COLO668 (cell line): ENCODE data around the gene SMAP1.
"Not testable (repeated sequence)": the region's sequence is repeated elsewhere in the genome, so short reads cannot be mapped to it uniquely, and the experiment has no call there.

Experiments used
- DNase-seq: peaks from one replicate; lab custom pipeline; 2025; ENCODE audit not compliant: unreplicated experiment; lab: John Stamatoyannopoulos, UW

Gene SMAP1

GRCh38 chr6:70738028-70738427 is 70.3 kb downstream of the SMAP1 start:
- DNase-seq = no peak

GRCh38 chr6:70739534-70739933 is 71.9 kb downstream of the SMAP1 start:
- no peak for DNase-seq

GRCh38 chr6:70740746-70741145 is 73.1 kb downstream of the SMAP1 start:
- not testable (repeated sequence) for DNase-seq

GRCh38 chr6:70742462-70742861 is 74.8 kb downstream of the SMAP1 start:
- DNase-seq = not testable (repeated sequence)

GRCh38 chr6:70753870-70754380 is 86.2 kb downstream of the SMAP1 start:
- DNase-seq = no peak

- no peak for DNase-seq
Observed at GRCh38 chr6:70758883-70759282, 91.2 kb downstream of the SMAP1 start.

- DNase-seq = no peak
Observed at GRCh38 chr6:70763754-70764510, 96.2 kb downstream of the SMAP1 start.

- no peak for DNase-seq
Observed at GRCh38 chr6:70764706-70765105, 97.0 kb downstream of the SMAP1 start.

- not testable (repeated sequence) for DNase-seq
Observed at GRCh38 chr6:70771351-70771750, 103.7 kb downstream of the SMAP1 start.

GRCh38 chr6:70779934-70780333 is 112.3 kb downstream of the SMAP1 start:
- DNase-seq = no peak

GRCh38 chr6:70790483-70791224 is 123.0 kb downstream of the SMAP1 start:
- DNase-seq = no peak

GRCh38 chr6:70797625-70798024 is 129.9 kb downstream of the SMAP1 start:
- no peak for DNase-seq

- DNase-seq = no peak
Observed at GRCh38 chr6:70806086-70806485, 138.4 kb downstream of the SMAP1 start.

- no peak for DNase-seq
Observed at GRCh38 chr6:70811788-70812187, 144.1 kb downstream of the SMAP1 start.

- no peak for DNase-seq
Observed at GRCh38 chr6:70813885-70814284, 146.2 kb downstream of the SMAP1 start.

GRCh38 chr6:70819646-70820045 is 152.0 kb downstream of the SMAP1 start:
- DNase-seq = no peak

- no peak for DNase-seq
Observed at GRCh38 chr6:70820778-70821177, 153.1 kb downstream of the SMAP1 start.

GRCh38 chr6:70821751-70822150 is 154.1 kb downstream of the SMAP1 start:
- DNase-seq = no peak

- DNase-seq = no peak
Observed at GRCh38 chr6:70823651-70824050, 156.0 kb downstream of the SMAP1 start.

GRCh38 chr6:70831427-70831826 is 163.7 kb downstream of the SMAP1 start:
- DNase-seq = no peak

- no peak for DNase-seq
Observed at GRCh38 chr6:70834520-70834919, 166.8 kb downstream of the SMAP1 start.

- no peak for DNase-seq
Observed at GRCh38 chr6:70838907-70839285, 171.2 kb downstream of the SMAP1 start.
